Panc1 (cell line): Measurements from ENCODE around the gene ARMCX4. TPM values are rescaled to one million over a fixed set of nuclear protein-coding genes. Genes with fewer than 3 reads are reported as not detected.

Experiments
- ATAC-seq: fragments of 200-7000 bp; cut with Tn5 transposase; 2 replicates; pipeline ENCODE4 v1.9.1; 2020; ENCODE audit warnings: mild to moderate bottlenecking, moderate library complexity
- Bru-seq: library from RNA; stranded (reverse); fragments of 400-500 nt; gene quantifications from one replicate; lab custom pipeline; 2021; lab: Mats Ljungman, UMichigan
- BruChase-seq, 2 experiments: library from RNA; stranded (reverse); fragments of 400-500 nt; gene quantifications; one replicate each; lab custom pipeline; 2021; lab: Mats Ljungman, UMichigan
- BruUV-seq: library from RNA; stranded (reverse); fragments of 400-500 nt; replicated peaks from 2 replicates; lab custom pipeline; 2021; lab: Mats Ljungman, UMichigan
- CTCF ChIA-PET: fragments of 300-600 bp; sonication (Branson Sonifier 250); formaldehyde crosslinking; loops from one replicate; lab custom pipeline; 2022; ENCODE audit warnings: antibody characterized with exemption; lab: Charles Lee
- POLR2A ChIA-PET: fragments of 300-600 bp; sonication (Branson Sonifier 250); formaldehyde crosslinking; loops from one replicate; lab custom pipeline; 2022; ENCODE audit warnings: antibody characterized with exemption; lab: Charles Lee
- DNase-seq: peaks from one replicate; pipeline ENCODE4 v3.0.0-alpha.2; 2010; ENCODE audit warnings: low read depth, low spot score
- H3K27ac ChIP-seq: 2 replicates; pipeline ENCODE4 v1.5.1; 2011; ENCODE audit warnings: mild to moderate bottlenecking, low read length, inconsistent platforms
- H3K27me3 ChIP-seq: fragments of 200-500 bp; sonication (Bioruptor generic); 2 replicates; pipeline ENCODE4 v1.6.0; 2014; ENCODE audit warnings: low read length, inconsistent platforms; ENCODE audit not compliant: control insufficient read depth, insufficient read depth
- H3K36me3 ChIP-seq: fragments of 200-500 bp; sonication (Bioruptor generic); 2 replicates; pipeline ENCODE4 v1.5.1; 2014; ENCODE audit warnings: inconsistent platforms, mild to moderate bottlenecking, low read length, moderate library complexity; ENCODE audit not compliant: control insufficient read depth, insufficient read depth
- H3K4me1 ChIP-seq: 2 replicates; pipeline ENCODE4 v1.5.1; 2011; ENCODE audit warnings: inconsistent platforms, mild to moderate bottlenecking, low read length, moderate library complexity; ENCODE audit not compliant: control insufficient read depth, insufficient read depth
- H3K4me3 ChIP-seq, 2 experiments: 2 replicates each; pipeline ENCODE4 v1.5.1; 2011 to 2012; ENCODE audit warnings: low read depth in 2 of 2, low read length in 2 of 2, mild to moderate bottlenecking in 2 of 2, inconsistent platforms in 1 of 2, moderate library complexity in 1 of 2
- H3K9me3 ChIP-seq: fragments of 200-500 bp; sonication (Bioruptor generic); 2 replicates; pipeline ENCODE4 v1.5.1; 2014; ENCODE audit warnings: low read depth, mild to moderate bottlenecking, inconsistent platforms, low read length, moderate library complexity; ENCODE audit not compliant: control insufficient read depth, insufficient read depth
- CTCF ChIP-seq: fragments of 450-650 bp; IDR thresholded peaks from 2 replicates; pipeline ENCODE4 v1.5.1; 2017; ENCODE audit warnings: mild to moderate bottlenecking
- POLR2AphosphoS5 ChIP-seq: IDR thresholded peaks from 2 replicates; pipeline ENCODE4 v1.6.1; 2012; ENCODE audit warnings: mild to moderate bottlenecking, low read depth, low read length, moderate library complexity
- REST ChIP-seq, 2 experiments: IDR thresholded peaks; 2 replicates each; pipeline ENCODE4 v1.6.1; 2011 to 2012; ENCODE audit warnings: low read depth in 2 of 2, control low read depth in 1 of 2, low read length in 1 of 2, mild to moderate bottlenecking in 1 of 2, moderate library complexity in 1 of 2; ENCODE audit not compliant: insufficient read depth in 1 of 2
- SIN3A ChIP-seq: IDR thresholded peaks from 2 replicates; pipeline ENCODE4 v1.6.1; 2012; ENCODE audit warnings: low read depth, mild to moderate bottlenecking, low read length, moderate library complexity, borderline replicate concordance; ENCODE audit not compliant: insufficient read depth
- TCF7L2 ChIP-seq: IDR thresholded peaks from 2 replicates; pipeline ENCODE4 v1.6.1; 2011; ENCODE audit warnings: mild to moderate bottlenecking, low read depth, low read length, inconsistent platforms
- in situ Hi-C: cut with HindIII; loops from 2 replicates; pipeline ENCODE4 v1.10.0; 2016; ENCODE audit warnings: low sequenced_read_pairs, low pct_unique_long_range_greater_than_20kb
- intact Hi-C: fragments of 100-400 bp; cut with micrococcal nuclease; formaldehyde crosslinking; loops from one replicate; pipeline ENCODE4 v1.10.0; 2022; ENCODE audit not compliant: unreplicated experiment
- long read RNA-seq: library from polyadenylated mRNA; unstranded; transcript quantifications from one replicate; pipeline ENCODE4 v2.0.0, GENCODE V29; 2021; ENCODE audit not compliant: unreplicated experiment
- polyA plus RNA-seq: library from polyadenylated mRNA; unstranded; fragments of >200 nt; gene quantifications from one replicate; pipeline ENCODE4 v1.2.1, GENCODE V29; 2012; ENCODE audit warnings: missing spikeins; ENCODE audit not compliant: insufficient read length
- total RNA-seq: library from RNA; stranded (reverse); gene quantifications from one replicate; pipeline ENCODE4 v1.2.1, GENCODE V29; 2021; ENCODE audit not compliant: unreplicated experiment

ARMCX4 gene
- total RNA-seq (5.0 TPM), Bru-seq, nascent RNA (percentile 53 among the genes with signal in this experiment), BruChase-seq, experiment 1, labeled RNA remaining after a 2-hour chase (percentile 74 among the genes with signal in this experiment), BruChase-seq, experiment 2, labeled RNA remaining after a 6-hour chase (percentile 81 among the genes with signal in this experiment)
- 6.6 TPM for polyA plus RNA-seq
- long read RNA-seq, partial matches to known transcripts, result 1 of 5 reads
- long read RNA-seq, other reads (novel, unspliced or antisense), result 4 of 5 reads

GRCh38 chrX:101485212-101485949, at the start of gene ARMCX4:
TSS of gene ARMCX4 (plus strand) at chrX:101485456. CDS start at chrX:101488590, 3,134 bp downstream.
- no peak within 1 kb of the TSS for H3K27ac ChIP-seq
- no peaks in the 10 kb centered on the region for H3K9me3 ChIP-seq
- H3K36me3 ChIP-seq, result no peaks in the 10 kb centered on the region
- ATAC-seq (peak; percentile 91), DNase-seq (no peak)
- TF ChIP-seq TCF7L2 (no peak), SIN3A (no peak), POLR2AphosphoS5 (no peak), REST (IDR thresholded peaks at IDR 0.05; ENCODE audit: insufficient read depth in 1 of 2, low read depth in 2 of 2, low read length in 1 of 2) (no peak), CTCF (no peak)
- H3K27me3 ChIP-seq, result no peaks in the 10 kb centered on the region; the same call in 1 of the 2 replicates
- ChIA-PET CTCF (no interaction called here), POLR2A (no interaction called here)
- H3K4me1 ChIP-seq, result no peaks in the 10 kb centered on the region
- H3K4me3 ChIP-seq, result peak within 1 kb of the TSS; percentile 34 to 46
- intact Hi-C loops (no loop called here), in situ Hi-C loops (no loop called here)
- BruUV-seq, result no TSS peak

DNA sequence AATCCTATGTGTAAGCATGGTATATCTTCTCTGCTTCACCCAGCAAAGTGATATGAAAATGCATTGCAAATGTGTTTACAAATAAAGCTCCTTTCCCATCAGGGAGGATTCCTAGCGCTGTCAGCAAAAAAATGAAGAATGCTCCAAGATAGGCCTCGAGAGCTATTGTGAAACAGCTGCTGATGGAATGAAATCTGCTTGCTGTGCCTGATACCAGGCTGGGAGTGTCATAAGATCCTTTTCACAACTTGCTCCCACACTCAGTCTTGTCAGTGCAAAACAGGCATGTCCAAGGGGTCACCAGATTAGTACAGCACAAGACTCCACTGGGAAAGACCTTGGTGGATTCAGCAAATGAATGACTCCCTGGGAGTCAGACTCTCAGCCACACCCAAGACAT, 43.2 kb upstream of the ARMCX4 start:
- H3K27me3 ChIP-seq, result no peaks in the 10 kb centered on the region
- DNase-seq (no peak), ATAC-seq (no peak)
- ChIA-PET POLR2A (no interaction called here), CTCF (no interaction called here)
- in situ Hi-C loops (no loop called here), intact Hi-C loops (no loop called here)
- no peaks in the 10 kb centered on the region for H3K9me3 ChIP-seq
- H3K4me3 ChIP-seq, result no peak overlapping the region
- no peak for TF ChIP-seq CTCF
- no peak for TF ChIP-seq REST (IDR thresholded peaks at IDR 0.05; ENCODE audit: insufficient read depth in 1 of 2, low read depth in 2 of 2, low read length in 1 of 2)
- H3K4me1 ChIP-seq, result no peaks in the 10 kb centered on the region
- 0 out of 2 replicates have a peak, but pooled peaks cover 2% of the 10 kb centered on the region for H3K36me3 ChIP-seq
- no peak overlapping the region for H3K27ac ChIP-seq
- BruUV-seq, result no TSS peak
